Stimulated activated effector memory CD8-positive, alpha-beta T cell treated with anti-CD3 and anti-CD28 coated beads, Interleukin-12 subunit alpha, Interleukin-12 subunit beta, amount 100 ng/mL, for 72 hours (primary cell): ENCODE data around the gene PIM2.

Source experiments
- ATAC-seq: fragments of 150-1000 bp; cut with Tn5 transposase; 2 replicates; pipeline ENCODE4 v1.10.0; 2021
- DNase-seq, 2 donors: peaks; one replicate each; pipeline ENCODE4 v3.0.0; 2021 to 2022; ENCODE audit warnings: low spot score in 2 of 2
- H3K27ac Mint-ChIP-seq: one replicate; pipeline ENCODE4 v1.8.0; 2022; ENCODE audit warnings: mild to moderate bottlenecking, mixed read lengths
- H3K36me3 Mint-ChIP-seq: one replicate; pipeline ENCODE4 v1.8.0; 2022; ENCODE audit warnings: mild to moderate bottlenecking, mixed read lengths
- H3K4me1 Mint-ChIP-seq: one replicate; pipeline ENCODE4 v1.8.0; 2022; ENCODE audit warnings: mixed read lengths
- H3K4me3 Mint-ChIP-seq: one replicate; pipeline ENCODE4 v1.8.0; 2022; ENCODE audit warnings: mild to moderate bottlenecking, mixed read lengths
- H3K9me3 Mint-ChIP-seq: one replicate; pipeline ENCODE4 v1.8.0; 2022; ENCODE audit warnings: mixed read lengths

PIM2 gene

GRCh38 chrX:48940404-48940955 is 21.7 kb upstream of the PIM2 start:
- peaks cover 86% of the 10 kb centered on the region for H3K4me1 Mint-ChIP-seq
- DNase-seq: peak in 1 of 2 donors; percentile 68
- H3K4me3 Mint-ChIP-seq: peak overlapping the region; percentile 76

GRCh38 chrX:48939524-48940228 is 20.9 kb upstream of the PIM2 start:
- peaks cover 94% of the 10 kb centered on the region for H3K36me3 Mint-ChIP-seq
- peak overlapping the region; percentile 76 for H3K4me3 Mint-ChIP-seq
- ATAC-seq (no peak), DNase-seq (no peak)
- H3K4me1 Mint-ChIP-seq: peaks cover 94% of the 10 kb centered on the region
- peak overlapping the region; percentile 97 for H3K27ac Mint-ChIP-seq
- H3K9me3 Mint-ChIP-seq: no peaks in the 10 kb centered on the region

More at GRCh38 chrX:48940404-48940955, 21.7 kb upstream of the PIM2 start:
- ATAC-seq: peak; percentile 35
- Mint-ChIP-seq H3K9me3 (no peaks in the 10 kb centered on the region), H3K36me3 (peaks cover 86% of the 10 kb centered on the region), H3K27ac (peak overlapping the region; percentile 97)

- Mint-ChIP-seq H3K4me3 (peak overlapping the region; percentile 76), H3K4me1 (peaks cover 94% of the 10 kb centered on the region), H3K36me3 (peaks cover 100% of the 10 kb centered on the region), H3K27ac (peak overlapping the region; percentile 97), H3K9me3 (no peaks in the 10 kb centered on the region)
- ATAC-seq (peak; percentile 56), DNase-seq (peak in 1 of 2 donors; percentile 81)
Measured at GRCh38 chrX:48938721-48939425, 20.0 kb upstream of the PIM2 start.

- H3K4me1 Mint-ChIP-seq: peaks cover 82% of the 10 kb centered on the region
- H3K9me3 Mint-ChIP-seq: no peaks in the 10 kb centered on the region
- ATAC-seq (peak; percentile 83), DNase-seq (peak; percentile 75 to 94)
- H3K36me3 Mint-ChIP-seq: peaks cover 100% of the 10 kb centered on the region
- peak overlapping the region; percentile 76 for H3K4me3 Mint-ChIP-seq
- peak overlapping the region; percentile 97 for H3K27ac Mint-ChIP-seq
Measured at GRCh38 chrX:48937054-48937907, 18.5 kb upstream of the PIM2 start.

- peaks cover 100% of the 10 kb centered on the region for H3K36me3 Mint-ChIP-seq
- H3K27ac Mint-ChIP-seq: peak overlapping the region; percentile 97
- DNase-seq (no peak), ATAC-seq (no peak)
- H3K9me3 Mint-ChIP-seq: no peaks in the 10 kb centered on the region
- peaks cover 75% of the 10 kb centered on the region for H3K4me1 Mint-ChIP-seq
- H3K4me3 Mint-ChIP-seq: peak overlapping the region; percentile 76
Measured at GRCh38 chrX:48936429-48937053, 17.7 kb upstream of the PIM2 start.

GRCh38 chrX:48935301-48935670 is 16.5 kb upstream of the PIM2 start:
- ATAC-seq (no peak), DNase-seq (no peak)
- Mint-ChIP-seq H3K4me1 (peaks cover 66% of the 10 kb centered on the region), H3K9me3 (no peaks in the 10 kb centered on the region), H3K27ac (peak overlapping the region; percentile 95), H3K4me3 (peak overlapping the region; percentile 76), H3K36me3 (peaks cover 100% of the 10 kb centered on the region)

GRCh38 chrX:48934581-48935300 is 15.9 kb upstream of the PIM2 start:
- ATAC-seq (no peak), DNase-seq (no peak)
- H3K4me3 Mint-ChIP-seq: peak overlapping the region; percentile 76
- H3K4me1 Mint-ChIP-seq: peaks cover 60% of the 10 kb centered on the region
- peaks cover 100% of the 10 kb centered on the region for H3K36me3 Mint-ChIP-seq
- no peaks in the 10 kb centered on the region for H3K9me3 Mint-ChIP-seq
- H3K27ac Mint-ChIP-seq: peak overlapping the region; percentile 95

GRCh38 chrX:48933757-48934156 is 14.9 kb upstream of the PIM2 start:
- Mint-ChIP-seq H3K27ac (peak overlapping the region; percentile 95), H3K4me1 (peaks cover 51% of the 10 kb centered on the region), H3K9me3 (no peaks in the 10 kb centered on the region), H3K4me3 (peak overlapping the region; percentile 76), H3K36me3 (peaks cover 100% of the 10 kb centered on the region)
- DNase-seq (no peak), ATAC-seq (peak; percentile 6)

GRCh38 chrX:48927736-48928382 is 9.0 kb upstream of the PIM2 start:
- H3K4me3 Mint-ChIP-seq: no peak overlapping the region
- no peaks in the 10 kb centered on the region for H3K9me3 Mint-ChIP-seq
- peaks cover 100% of the 10 kb centered on the region for H3K36me3 Mint-ChIP-seq
- peaks cover 13% of the 10 kb centered on the region for H3K4me1 Mint-ChIP-seq
- no peak overlapping the region for H3K27ac Mint-ChIP-seq
- no peak for DNase-seq
- no peak for ATAC-seq

- peaks cover 99% of the 10 kb centered on the region for H3K36me3 Mint-ChIP-seq
- ATAC-seq (no peak), DNase-seq (no peak)
- no peak overlapping the region for H3K27ac Mint-ChIP-seq
- no peak overlapping the region for H3K4me3 Mint-ChIP-seq
- no peaks in the 10 kb centered on the region for H3K9me3 Mint-ChIP-seq
- H3K4me1 Mint-ChIP-seq: peaks cover 21% of the 10 kb centered on the region
Measured at GRCh38 chrX:48927123-48927522, 8.3 kb upstream of the PIM2 start.

- Mint-ChIP-seq H3K9me3 (no peaks in the 10 kb centered on the region), H3K36me3 (peaks cover 99% of the 10 kb centered on the region), H3K4me1 (peaks cover 39% of the 10 kb centered on the region), H3K27ac (peak overlapping the region; percentile 94), H3K4me3 (peak overlapping the region; percentile 50)
- DNase-seq (no peak), ATAC-seq (peak; percentile 3)
Measured at GRCh38 chrX:48924270-48924669, 5.4 kb upstream of the PIM2 start.

- DNase-seq: no peak
- Mint-ChIP-seq H3K4me3 (peak overlapping the region; percentile 50), H3K4me1 (peaks cover 39% of the 10 kb centered on the region), H3K36me3 (peaks cover 99% of the 10 kb centered on the region), H3K27ac (peak overlapping the region; percentile 94), H3K9me3 (no peaks in the 10 kb centered on the region)
- ATAC-seq: no peak
Measured at GRCh38 chrX:48923771-48924170, 4.9 kb upstream of the PIM2 start.

- Mint-ChIP-seq H3K36me3 (peaks cover 99% of the 10 kb centered on the region), H3K4me3 (peak overlapping the region; percentile 90), H3K9me3 (no peaks in the 10 kb centered on the region), H3K27ac (peak overlapping the region; percentile 99), H3K4me1 (peaks cover 49% of the 10 kb centered on the region)
- no peak for ATAC-seq
- no peak for DNase-seq
Measured at GRCh38 chrX:48920718-48921104, 1.9 kb upstream of the PIM2 start.
